Fibroblast of lung (primary cell): ENCODE data around the gene ATP11A.

Experiments used
- EZH2 ChIP-seq: IDR thresholded peaks from 2 replicates; pipeline ENCODE4 v1.5.1; 2012; ENCODE audit warnings: low read length, control low read depth, mild to moderate bottlenecking; ENCODE audit errors: missing control alignments
- TF ChIP-seq, protein P1 (sequence below), 2 donors: IDR thresholded peaks in 1 of 2; conservative IDR thresholded peaks in 1 of 2; 1 replicate in 1 of 2; 2 replicates in 1 of 2; pipeline ENCODE4 v1.5.1; 2011 to 2012; ENCODE audit warnings: low read length in 2 of 2, control low read depth in 1 of 2, inconsistent platforms in 1 of 2, low read depth in 1 of 2, mild to moderate bottlenecking in 1 of 2

- TF ChIP-seq, protein P1, sequence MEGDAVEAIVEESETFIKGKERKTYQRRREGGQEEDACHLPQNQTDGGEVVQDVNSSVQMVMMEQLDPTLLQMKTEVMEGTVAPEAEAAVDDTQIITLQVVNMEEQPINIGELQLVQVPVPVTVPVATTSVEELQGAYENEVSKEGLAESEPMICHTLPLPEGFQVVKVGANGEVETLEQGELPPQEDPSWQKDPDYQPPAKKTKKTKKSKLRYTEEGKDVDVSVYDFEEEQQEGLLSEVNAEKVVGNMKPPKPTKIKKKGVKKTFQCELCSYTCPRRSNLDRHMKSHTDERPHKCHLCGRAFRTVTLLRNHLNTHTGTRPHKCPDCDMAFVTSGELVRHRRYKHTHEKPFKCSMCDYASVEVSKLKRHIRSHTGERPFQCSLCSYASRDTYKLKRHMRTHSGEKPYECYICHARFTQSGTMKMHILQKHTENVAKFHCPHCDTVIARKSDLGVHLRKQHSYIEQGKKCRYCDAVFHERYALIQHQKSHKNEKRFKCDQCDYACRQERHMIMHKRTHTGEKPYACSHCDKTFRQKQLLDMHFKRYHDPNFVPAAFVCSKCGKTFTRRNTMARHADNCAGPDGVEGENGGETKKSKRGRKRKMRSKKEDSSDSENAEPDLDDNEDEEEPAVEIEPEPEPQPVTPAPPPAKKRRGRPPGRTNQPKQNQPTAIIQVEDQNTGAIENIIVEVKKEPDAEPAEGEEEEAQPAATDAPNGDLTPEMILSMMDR (conservative IDR thresholded peaks at IDR 0.05 in 1 of 2, IDR thresholded peaks at IDR 0.05 in 1 of 2; ENCODE audit: low read depth in 1 of 2, low read length in 2 of 2) = no peak
- no peak for TF ChIP-seq EZH2
These were observed 36.8 kb upstream of the ATP11A start for GRCh38 chr13:112653071-112653470.
